ENCODE results near the gene WWOX. TPM values are rescaled to one million over a fixed set of nuclear protein-coding genes. Genes with fewer than 3 reads are reported as not detected.

Gene WWOX
- total and polyA plus RNA-seq, 2 of the 13 experiments (the other 11 are each of a cell fraction or from before 2014, with no cell fraction given) = 9.1 to 37.4 TPM

GRCh38 chr16:78796221-78796866 lies 696.9 kb downstream of the WWOX start (continued):
- peak; percentile 93 for TF ChIP-seq USF2 (IDR thresholded peaks at IDR 0.05; ENCODE audit: low read depth, low read length)
- peak; percentile 96; the same call in 1 of the 2 replicates for TF ChIP-seq USF2 (CRISPR knock-in tag; IDR thresholded peaks at IDR 0.05; ENCODE audit: borderline replicate concordance)
- TF ChIP-seq ISX (CRISPR knock-in tag; conservative IDR thresholded peaks at IDR 0.05) = no peak
- TF ChIP-seq STAT5B (CRISPR knock-in tag; IDR thresholded peaks at IDR 0.05) = no peak
- TF ChIP-seq CAMTA2 (CRISPR knock-in tag; IDR thresholded peaks at IDR 0.05; ENCODE audit: borderline replicate concordance) = no peak
- TF ChIP-seq ZNF589 (CRISPR knock-in tag; conservative IDR thresholded peaks at IDR 0.05) = no peak
- TF ChIP-seq NFE2 (CRISPR knock-in tag; IDR thresholded peaks at IDR 0.05) = no peak
- TF ChIP-seq DDIT3 (CRISPR knock-in tag; IDR thresholded peaks at IDR 0.05) = no peak
- TF ChIP-seq ZNF691 (CRISPR knock-in tag; IDR thresholded peaks at IDR 0.05; ENCODE audit: borderline replicate concordance, low read depth) = no peak
- no peak for TF ChIP-seq ZFP37 (CRISPR knock-in tag; IDR thresholded peaks at IDR 0.05; ENCODE audit: borderline replicate concordance)
- TF ChIP-seq ZNF446 (CRISPR knock-in tag; IDR thresholded peaks at IDR 0.05) = no peak
- TF ChIP-seq SMYD3 (CRISPR knock-in tag; IDR thresholded peaks at IDR 0.05) = no peak
- no peak for TF ChIP-seq ZFAT (CRISPR knock-in tag; conservative IDR thresholded peaks at IDR 0.05)
- TF ChIP-seq ZNF205 (CRISPR knock-in tag; IDR thresholded peaks at IDR 0.05) = no peak; the same call in 1 of the 2 replicates
- no peak for TF ChIP-seq ZBTB7A (CRISPR knock-in tag; IDR thresholded peaks at IDR 0.05)
- TF ChIP-seq ZNF24 (IDR thresholded peaks at IDR 0.05) = no peak
- TF ChIP-seq THRA (CRISPR knock-in tag; IDR thresholded peaks at IDR 0.05; ENCODE audit: borderline replicate concordance) = no peak
- TF ChIP-seq ZFP36L1 (CRISPR knock-in tag; IDR thresholded peaks at IDR 0.05) = no peak
- no peak for TF ChIP-seq STAT6 (CRISPR knock-in tag; IDR thresholded peaks at IDR 0.05; ENCODE audit: borderline replicate concordance)
- no peak for TF ChIP-seq ZNF597 (CRISPR knock-in tag; IDR thresholded peaks at IDR 0.05)
